ENCODE data around the gene KNDC1.

The KNDC1 gene

DNA sequence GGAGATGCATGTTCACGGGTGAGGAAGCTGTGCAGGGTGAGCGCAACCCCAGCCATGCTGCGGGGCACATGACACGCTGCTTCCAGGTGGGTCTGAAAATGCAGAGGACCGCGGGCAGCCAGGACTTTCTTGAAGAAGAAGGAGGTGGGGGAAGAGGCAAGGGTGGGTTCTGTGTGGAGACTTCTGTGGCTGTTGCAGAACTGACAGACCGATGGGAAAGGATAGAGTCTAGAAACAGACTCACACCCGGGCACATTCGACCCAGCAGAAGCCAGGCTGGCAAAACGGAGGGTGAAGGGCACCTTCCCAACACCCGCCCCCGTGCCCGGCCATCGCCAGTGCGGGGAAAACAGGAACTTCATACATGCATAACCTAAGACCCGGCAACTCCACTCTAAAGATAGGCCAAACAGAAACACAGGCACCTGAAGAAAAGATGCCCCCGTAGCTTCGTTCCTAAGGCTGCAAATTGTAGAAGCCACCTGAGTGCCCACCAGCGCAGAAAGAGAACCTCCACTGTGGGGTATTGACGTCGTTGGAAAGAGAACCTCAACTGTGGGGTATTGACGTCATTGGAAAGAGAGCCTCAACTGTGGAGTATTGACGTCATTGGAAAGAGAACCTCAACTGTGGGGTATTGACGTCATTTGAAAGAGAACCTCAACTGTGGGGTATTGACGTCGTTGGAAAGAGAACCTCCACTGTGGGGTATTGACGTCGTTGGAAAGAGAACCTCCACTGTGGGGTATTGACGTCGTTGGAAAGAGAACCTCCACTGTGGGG, 4.8 kb upstream of the KNDC1 start:
- Histone ChIP-seq H3K27ac (no peak overlapping the region), H3K36me3 (ENCODE audit: insufficient read depth, low read length) (no peaks in the 10 kb centered on the region), H3K9me3 (ENCODE audit: low read depth, low read length) (no peaks in the 10 kb centered on the region), H3K9ac (ENCODE audit: insufficient read length) (no peak overlapping the region), H3K4me3 (no peak overlapping the region)
- no peak for DNase-seq (ENCODE audit: low read depth, low spot score)
- no peak for TF ChIP-seq EZH2 (IDR thresholded peaks at IDR 0.05)
- TF ChIP-seq FOXP2 (optimal IDR thresholded peaks at IDR 0.05; ENCODE audit: control extremely low read depth, extremely low read length, insufficient read depth), result no peak
- TF ChIP-seq POLR2AphosphoS5 (IDR thresholded peaks at IDR 0.05; ENCODE audit: borderline replicate concordance, low read depth, low read length), result no peak

DNA sequence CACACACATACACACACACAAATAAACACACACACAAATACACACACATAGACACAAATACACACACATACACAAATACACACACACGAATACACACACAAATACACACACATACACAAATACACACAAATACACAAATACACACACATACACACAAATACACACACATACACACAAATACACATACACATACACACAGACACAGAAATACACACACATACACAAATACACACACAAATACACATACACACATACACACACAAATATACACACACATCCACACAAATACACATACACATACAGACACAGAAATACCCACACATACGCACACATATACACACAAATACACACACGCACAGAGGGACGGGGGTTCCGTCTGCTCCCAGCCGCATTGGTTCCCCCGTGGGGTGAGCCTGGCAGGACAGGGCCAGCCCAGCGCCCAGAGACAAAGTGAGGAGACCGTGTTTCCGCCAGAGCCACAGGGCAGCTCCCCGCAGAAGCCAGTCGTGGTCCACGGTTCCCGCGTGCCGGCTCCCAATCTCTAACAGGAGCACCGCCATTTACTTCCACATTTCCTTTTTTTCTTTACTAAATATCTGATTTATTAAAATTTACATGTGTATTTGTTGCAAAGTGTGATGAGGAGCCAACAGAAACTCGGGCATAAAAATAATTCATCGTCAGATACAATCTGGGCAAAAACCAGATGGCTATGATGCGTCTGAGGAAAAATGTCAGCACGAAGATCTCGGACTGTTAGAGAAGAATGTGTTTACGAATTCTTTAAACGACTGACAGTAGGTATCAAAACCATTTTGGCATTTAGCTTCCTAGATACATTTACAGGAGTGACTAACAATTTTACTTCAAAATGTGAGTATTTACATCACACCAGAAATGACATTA, 3.1 kb upstream of the KNDC1 start:
- H3K27ac ChIP-seq, result no peak overlapping the region
- H3K36me3 ChIP-seq (ENCODE audit: insufficient read depth, low read length), result no peaks in the 10 kb centered on the region
- H3K9me3 ChIP-seq (ENCODE audit: low read depth, low read length), result no peaks in the 10 kb centered on the region
- no peak for TF ChIP-seq FOXP2 (optimal IDR thresholded peaks at IDR 0.05; ENCODE audit: control extremely low read depth, extremely low read length, insufficient read depth)
- no peak for TF ChIP-seq EZH2 (IDR thresholded peaks at IDR 0.05)
- no peak for TF ChIP-seq POLR2AphosphoS5 (IDR thresholded peaks at IDR 0.05; ENCODE audit: borderline replicate concordance, low read depth, low read length)
- H3K9ac ChIP-seq (ENCODE audit: insufficient read length), result no peak overlapping the region
- DNase-seq (ENCODE audit: low read depth, low spot score), result no peak
- H3K4me3 ChIP-seq, result no peak overlapping the region

DNA sequence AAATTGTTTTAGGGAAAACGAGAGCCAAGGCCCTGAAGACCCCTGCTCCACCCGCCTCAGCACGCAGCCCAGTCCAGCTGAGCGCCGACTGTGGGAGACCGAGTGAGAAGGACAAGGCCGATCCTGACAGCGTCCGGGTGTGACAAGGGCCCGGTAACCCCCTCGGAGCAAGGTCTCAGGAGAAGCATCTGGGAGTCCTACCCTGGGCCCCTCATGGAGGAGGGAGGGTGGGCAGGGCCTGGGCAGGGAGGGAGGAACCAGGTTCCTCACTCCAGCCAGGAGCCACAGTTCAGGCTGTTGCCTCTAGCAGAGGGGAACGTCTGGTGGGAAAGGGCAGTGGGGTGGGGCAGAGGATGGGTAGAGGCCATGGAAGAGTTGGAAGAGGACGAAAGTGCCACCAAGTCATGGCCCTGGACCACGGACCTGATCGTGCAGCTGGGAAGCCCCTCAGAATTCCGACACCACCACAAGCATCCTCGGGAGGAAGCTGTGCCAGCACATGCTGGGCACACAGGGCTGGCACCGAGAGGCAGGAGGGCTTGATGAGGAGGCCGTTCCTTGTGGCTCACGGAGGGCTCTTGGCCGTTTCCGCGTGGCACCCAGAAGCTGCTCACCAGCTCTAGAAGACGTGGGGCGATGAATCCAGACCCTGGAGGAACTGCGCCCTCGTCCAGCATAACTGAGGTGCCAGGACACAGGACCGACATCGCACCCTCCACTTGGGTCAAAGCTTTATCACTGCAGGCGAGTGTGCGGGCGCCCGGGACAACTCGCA, 2.2 kb upstream of the KNDC1 start:
- DNase-seq (ENCODE audit: low read depth, low spot score), result no peak
- no peak overlapping the region for H3K27ac ChIP-seq
- no peak overlapping the region for H3K4me3 ChIP-seq
- no peaks in the 10 kb centered on the region for H3K9me3 ChIP-seq (ENCODE audit: low read depth, low read length)
- H3K36me3 ChIP-seq (ENCODE audit: insufficient read depth, low read length), result no peaks in the 10 kb centered on the region
- TF ChIP-seq FOXP2 (optimal IDR thresholded peaks at IDR 0.05; ENCODE audit: control extremely low read depth, extremely low read length, insufficient read depth), result no peak
- TF ChIP-seq POLR2AphosphoS5 (IDR thresholded peaks at IDR 0.05; ENCODE audit: borderline replicate concordance, low read depth, low read length), result no peak
- TF ChIP-seq EZH2 (IDR thresholded peaks at IDR 0.05), result no peak
- no peak overlapping the region for H3K9ac ChIP-seq (ENCODE audit: insufficient read length)

DNA sequence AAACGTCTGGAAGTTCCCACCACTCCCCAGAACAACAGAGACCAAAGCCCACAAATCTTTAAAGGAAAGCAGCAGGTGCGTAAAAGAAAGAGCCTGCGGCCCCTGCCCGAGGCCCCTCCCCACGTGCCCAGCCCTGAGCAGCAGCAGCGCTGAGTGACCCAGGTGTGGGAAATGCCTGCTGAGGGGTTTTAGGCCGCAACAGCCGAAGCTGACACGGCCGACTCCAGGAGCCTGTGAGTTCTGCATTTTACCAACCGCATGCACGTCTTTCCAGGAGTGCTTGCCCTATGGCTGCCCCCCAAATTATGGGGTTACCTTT, 1.6 kb upstream of the KNDC1 start:
- no peak overlapping the region for H3K9ac ChIP-seq (ENCODE audit: insufficient read length)
- no peak for DNase-seq (ENCODE audit: low read depth, low spot score)

DNA sequence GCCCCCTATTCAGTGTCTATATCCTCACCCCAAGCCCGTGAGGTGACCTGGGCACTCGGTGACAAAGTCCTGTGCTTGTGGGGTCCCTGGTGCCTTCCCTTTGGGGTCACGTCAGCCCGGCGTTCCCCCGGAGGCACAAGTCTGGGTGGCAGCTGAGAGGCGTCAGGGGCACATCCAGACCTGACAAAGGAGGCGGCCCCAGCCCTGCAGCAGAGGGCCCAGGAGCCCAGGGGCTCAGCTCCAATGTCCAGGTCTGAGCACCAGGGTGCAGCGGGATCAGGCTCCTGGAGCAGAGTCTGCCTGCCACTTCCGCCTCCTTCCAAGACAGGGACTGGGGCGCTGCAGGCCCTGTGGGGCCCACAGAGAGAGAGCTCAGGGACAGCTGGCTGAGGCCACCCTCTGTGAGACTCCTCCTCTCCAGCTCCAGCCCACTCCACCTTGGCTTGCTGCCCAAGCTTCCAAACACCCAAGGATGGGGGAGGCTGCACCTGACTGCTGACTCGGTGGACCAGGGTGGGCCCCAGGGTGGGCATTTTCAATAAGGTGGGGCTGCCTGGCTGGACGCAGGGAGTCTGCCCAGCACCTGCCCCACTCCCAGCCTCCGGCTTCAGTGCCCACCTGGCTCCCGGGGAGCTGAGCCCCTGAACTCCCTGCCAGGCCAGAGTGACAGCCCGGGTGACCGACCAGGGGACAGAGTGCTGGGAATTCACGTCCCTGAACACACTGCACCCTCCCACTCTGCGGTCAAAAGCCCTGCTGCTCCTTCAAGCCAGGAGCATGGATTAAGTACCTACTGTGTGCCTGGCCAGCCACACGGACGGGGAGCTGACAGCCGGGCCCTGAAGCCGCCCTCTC, 1.0 kb upstream of the KNDC1 start:
- Histone ChIP-seq H3K9me3 (ENCODE audit: low read depth, low read length) (no peaks in the 10 kb centered on the region), H3K4me3 (no peak overlapping the region), H3K9ac (ENCODE audit: insufficient read length) (no peak overlapping the region), H3K36me3 (ENCODE audit: insufficient read depth, low read length) (no peaks in the 10 kb centered on the region), H3K27ac (no peak overlapping the region)
- TF ChIP-seq POLR2AphosphoS5 (IDR thresholded peaks at IDR 0.05; ENCODE audit: borderline replicate concordance, low read depth, low read length), result no peak
- TF ChIP-seq EZH2 (IDR thresholded peaks at IDR 0.05), result no peak
- no peak for TF ChIP-seq FOXP2 (optimal IDR thresholded peaks at IDR 0.05; ENCODE audit: control extremely low read depth, extremely low read length, insufficient read depth)
- DNase-seq (ENCODE audit: low read depth, low spot score), result no peak

More for the DNA sequence above, 1.6 kb upstream of the KNDC1 start:
- Histone ChIP-seq H3K4me3 (no peak overlapping the region), H3K9me3 (ENCODE audit: low read depth, low read length) (no peaks in the 10 kb centered on the region), H3K36me3 (ENCODE audit: insufficient read depth, low read length) (no peaks in the 10 kb centered on the region), H3K27ac (no peak overlapping the region)
- TF ChIP-seq FOXP2 (optimal IDR thresholded peaks at IDR 0.05; ENCODE audit: control extremely low read depth, extremely low read length, insufficient read depth), result no peak
- TF ChIP-seq POLR2AphosphoS5 (IDR thresholded peaks at IDR 0.05; ENCODE audit: borderline replicate concordance, low read depth, low read length), result no peak
- no peak for TF ChIP-seq EZH2 (IDR thresholded peaks at IDR 0.05)

DNA sequence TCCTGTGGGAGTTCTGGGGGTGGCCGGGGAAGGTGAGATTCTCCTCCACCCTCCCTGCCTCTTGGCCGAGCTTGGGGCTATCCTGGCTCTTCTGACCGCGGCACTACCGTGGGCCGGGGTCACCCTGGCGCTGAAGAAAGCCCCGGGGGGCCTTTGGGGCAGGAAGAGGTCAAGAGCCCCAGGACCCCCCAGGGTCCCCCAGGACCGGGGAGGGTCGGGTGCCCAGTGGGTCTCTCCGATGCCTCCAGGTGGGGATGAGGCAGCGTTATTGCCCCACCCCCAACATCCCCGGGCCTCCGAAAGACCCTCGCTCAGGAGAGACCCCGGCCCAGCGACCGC, 439 bp upstream of the KNDC1 start:
- DNase-seq (ENCODE audit: low read depth, low spot score), result no peak
- no peak overlapping the region for H3K4me3 ChIP-seq
- TF ChIP-seq FOXP2 (optimal IDR thresholded peaks at IDR 0.05; ENCODE audit: control extremely low read depth, extremely low read length, insufficient read depth) (no peak), EZH2 (IDR thresholded peaks at IDR 0.05) (no peak), POLR2AphosphoS5 (IDR thresholded peaks at IDR 0.05; ENCODE audit: borderline replicate concordance, low read depth, low read length) (no peak)
- no peak overlapping the region for H3K27ac ChIP-seq
- no peaks in the 10 kb centered on the region for H3K36me3 ChIP-seq (ENCODE audit: insufficient read depth, low read length)
- H3K9me3 ChIP-seq (ENCODE audit: low read depth, low read length), result no peaks in the 10 kb centered on the region
- H3K9ac ChIP-seq (ENCODE audit: insufficient read length), result no peak overlapping the region

DNA sequence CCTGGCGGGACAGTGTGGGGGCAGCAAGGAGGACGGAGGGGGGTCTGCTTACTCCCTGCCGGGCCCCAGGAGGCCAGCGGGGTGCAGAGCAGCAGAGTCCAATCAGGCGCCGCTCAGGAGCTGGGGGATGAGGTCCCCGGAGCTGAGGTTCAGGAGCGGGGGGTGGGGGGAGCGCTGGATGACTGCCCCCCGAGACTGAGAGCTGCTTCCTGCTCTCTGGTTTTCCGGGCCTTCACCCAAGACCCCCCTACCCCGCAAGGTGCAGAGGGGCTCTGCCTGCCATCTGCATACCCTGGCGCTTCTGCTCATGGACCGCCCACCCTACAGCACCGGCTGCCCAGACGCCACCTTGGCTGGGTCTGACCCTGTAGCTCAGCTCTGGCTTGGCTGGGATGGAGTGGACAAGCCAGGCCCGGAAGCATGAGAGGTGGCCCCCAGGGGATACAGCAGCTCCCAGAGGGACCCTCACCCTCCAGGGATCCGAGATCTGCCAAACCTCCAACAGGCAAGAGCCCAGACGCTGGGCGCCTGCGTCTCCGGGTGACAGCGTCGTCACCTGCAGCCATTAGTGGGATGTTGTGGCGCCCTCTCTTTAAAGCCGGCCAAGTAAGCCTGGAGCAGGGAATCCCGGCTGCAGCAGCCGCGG, 930 bp downstream of the KNDC1 start:
- H3K9ac ChIP-seq (ENCODE audit: insufficient read length), result no peak overlapping the region
- TF ChIP-seq EZH2 (IDR thresholded peaks at IDR 0.05) (no peak), FOXP2 (optimal IDR thresholded peaks at IDR 0.05; ENCODE audit: control extremely low read depth, extremely low read length, insufficient read depth) (no peak), POLR2AphosphoS5 (IDR thresholded peaks at IDR 0.05; ENCODE audit: borderline replicate concordance, low read depth, low read length) (no peak)
- H3K4me3 ChIP-seq, result no peak overlapping the region

More for the DNA sequence above, 930 bp downstream of the KNDC1 start:
- DNase-seq (ENCODE audit: low read depth, low spot score), result no peak
- no peaks in the 10 kb centered on the region for H3K9me3 ChIP-seq (ENCODE audit: low read depth, low read length)
- H3K27ac ChIP-seq, result no peak overlapping the region
- H3K36me3 ChIP-seq (ENCODE audit: insufficient read depth, low read length), result no peaks in the 10 kb centered on the region

All from SK-N-MC (cell line).